HEK293 (cell line): ENCODE results near the gene LCTL.

Source experiments
- BCL6B ChIP-seq: fragments of 450-650 bp; formaldehyde crosslinking; IDR thresholded peaks from 2 replicates; pipeline ENCODE4 v1.5.1; 2017; ENCODE audit warnings: missing biosample characterization, missing genetic modification characterization
- HOXC10 ChIP-seq: sonication (generic); formaldehyde crosslinking; IDR thresholded peaks from 2 replicates; pipeline ENCODE4 v1.8.1; 2023; ENCODE audit warnings: mild to moderate bottlenecking, missing genetic modification reagents
- MEIS1 ChIP-seq: sonication (generic); formaldehyde crosslinking; IDR thresholded peaks from 2 replicates; pipeline ENCODE4 v1.8.1; 2022; ENCODE audit warnings: missing genetic modification reagents, mild to moderate bottlenecking, borderline replicate concordance
- PRDM2 ChIP-seq: fragments of 450-650 bp; formaldehyde crosslinking; IDR thresholded peaks from 2 replicates; pipeline ENCODE4 v1.5.1; 2016; ENCODE audit warnings: missing biosample characterization, missing genetic modification characterization, borderline replicate concordance
- SALL2 ChIP-seq: fragments of 450-650 bp; formaldehyde crosslinking; IDR thresholded peaks from 2 replicates; pipeline ENCODE4 v1.5.0; 2017; ENCODE audit warnings: missing biosample characterization, mild to moderate bottlenecking, missing genetic modification characterization, borderline replicate concordance
- YY2 ChIP-seq: fragments of 450-650 bp; formaldehyde crosslinking; IDR thresholded peaks from 2 replicates; pipeline ENCODE4 v1.5.1; 2016; ENCODE audit warnings: missing biosample characterization, missing genetic modification characterization
- ZBTB10 ChIP-seq: fragments of 450-650 bp; formaldehyde crosslinking; IDR thresholded peaks from 2 replicates; pipeline ENCODE4 v1.5.1; 2016; ENCODE audit warnings: missing biosample characterization, missing genetic modification characterization
- ZBTB11 ChIP-seq: fragments of 450-650 bp; formaldehyde crosslinking; conservative IDR thresholded peaks from 2 replicates; pipeline ENCODE4 v1.5.1; 2016; ENCODE audit warnings: low read depth, missing biosample characterization, missing genetic modification characterization
- ZBTB17 ChIP-seq: fragments of 450-650 bp; formaldehyde crosslinking; IDR thresholded peaks from 2 replicates; pipeline ENCODE4 v1.5.1; 2016; ENCODE audit warnings: missing biosample characterization, missing genetic modification characterization
- ZBTB21 ChIP-seq: fragments of 450-650 bp; formaldehyde crosslinking; IDR thresholded peaks from 2 replicates; pipeline ENCODE4 v1.5.1; 2017; ENCODE audit warnings: missing biosample characterization, missing genetic modification characterization
- ZBTB44 ChIP-seq: fragments of 450-650 bp; IDR thresholded peaks from 2 replicates; pipeline ENCODE4 v1.5.1; 2018; ENCODE audit warnings: missing biosample characterization, mild to moderate bottlenecking, missing genetic modification characterization
- ZBTB6 ChIP-seq: fragments of 450-650 bp; formaldehyde crosslinking; IDR thresholded peaks from 2 replicates; pipeline ENCODE4 v1.5.1; 2017; ENCODE audit warnings: missing biosample characterization, missing genetic modification characterization
- ZBTB8A ChIP-seq: fragments of 450-650 bp; formaldehyde crosslinking; IDR thresholded peaks from 2 replicates; pipeline ENCODE4 v1.5.1; 2016; ENCODE audit warnings: missing biosample characterization, missing genetic modification characterization
- ZNF26 ChIP-seq: fragments of 450-650 bp; formaldehyde crosslinking; IDR thresholded peaks from 2 replicates; pipeline ENCODE4 v1.5.1; 2016; ENCODE audit warnings: missing biosample characterization, missing genetic modification characterization
- ZNF274 ChIP-seq, 2 experiments: fragments of 200-500 bp in 1 of 2; fragments of 450-650 bp in 1 of 2; sonication (Bioruptor generic) in 1 of 2; formaldehyde crosslinking in 1 of 2; IDR thresholded peaks; 2 replicates each; pipeline versions ENCODE4 v1.5.1 to v1.6.1; 2014 to 2016; ENCODE audit warnings: borderline replicate concordance in 1 of 2, inconsistent platforms in 1 of 2, low read length in 1 of 2, missing biosample characterization in 1 of 2, missing genetic modification characterization in 1 of 2
- ZNF394 ChIP-seq: fragments of 450-650 bp; formaldehyde crosslinking; IDR thresholded peaks from 2 replicates; pipeline ENCODE4 v1.5.1; 2016; ENCODE audit warnings: missing biosample characterization, missing genetic modification characterization, mild to moderate bottlenecking, moderate library complexity, borderline replicate concordance
- ZNF548 ChIP-seq: fragments of 450-650 bp; formaldehyde crosslinking; IDR thresholded peaks from 2 replicates; pipeline ENCODE4 v1.5.1; 2016; ENCODE audit warnings: missing biosample characterization, missing genetic modification characterization
- ZNF629 ChIP-seq: fragments of 450-650 bp; formaldehyde crosslinking; IDR thresholded peaks from 2 replicates; pipeline ENCODE4 v1.5.1; 2017; ENCODE audit warnings: missing biosample characterization, missing genetic modification characterization
- ZNF791 ChIP-seq: fragments of 450-650 bp; formaldehyde crosslinking; IDR thresholded peaks from 2 replicates; pipeline ENCODE4 v1.5.1; 2016; ENCODE audit warnings: missing biosample characterization, missing genetic modification characterization

The LCTL gene

GRCh38 chr15:66504563-66505429, 61.0 kb downstream of the LCTL start, which contains the start of the genes RPL4 and ZWILCH (continued):
- TF ChIP-seq PRDM2 (tag by site-specific recombination) (no peak), ZNF394 (tag by site-specific recombination) (peak; percentile 82), SALL2 (tag by site-specific recombination) (no peak), ZNF26 (tag by site-specific recombination) (no peak), ZNF791 (tag by site-specific recombination) (no peak), ZBTB10 (peak; percentile 69), ZBTB8A (tag by site-specific recombination) (peak; percentile 51; the same call in 1 of the 2 replicates), MEIS1 (CRISPR knock-in tag) (no peak), ZBTB21 (tag by site-specific recombination) (peak; percentile 80), ZNF548 (tag by site-specific recombination) (no peak), ZBTB11 (peak; percentile 92), ZNF629 (tag by site-specific recombination) (peak; percentile 90), YY2 (peak; percentile 97), ZBTB6 (tag by site-specific recombination) (peak; percentile 5; the same call in 1 of the 2 replicates), BCL6B (tag by site-specific recombination) (no peak), ZNF274 (IDR thresholded peaks at IDR 0.05; ENCODE audit: low read length) (no peak), ZNF274 (tag by site-specific recombination; IDR thresholded peaks at IDR 0.05; ENCODE audit: borderline replicate concordance) (no peak), HOXC10 (no peak), ZBTB17 (tag by site-specific recombination) (peak; percentile 32), ZBTB44 (tag by site-specific recombination) (no peak)
